Stimulated activated CD8-positive, alpha-beta memory T cell treated with anti-CD3 and anti-CD28 coated beads, Interleukin-12 subunit alpha, Interleukin-12 subunit beta, amount 100 ng/mL, for 1 hour (primary cell): ENCODE results near the gene CRACR2B.

Source experiments
- DNase-seq: peaks from one replicate; pipeline ENCODE4 v3.0.0-alpha.2; 2020; ENCODE audit warnings: low read depth

CRACR2B gene

DNA sequence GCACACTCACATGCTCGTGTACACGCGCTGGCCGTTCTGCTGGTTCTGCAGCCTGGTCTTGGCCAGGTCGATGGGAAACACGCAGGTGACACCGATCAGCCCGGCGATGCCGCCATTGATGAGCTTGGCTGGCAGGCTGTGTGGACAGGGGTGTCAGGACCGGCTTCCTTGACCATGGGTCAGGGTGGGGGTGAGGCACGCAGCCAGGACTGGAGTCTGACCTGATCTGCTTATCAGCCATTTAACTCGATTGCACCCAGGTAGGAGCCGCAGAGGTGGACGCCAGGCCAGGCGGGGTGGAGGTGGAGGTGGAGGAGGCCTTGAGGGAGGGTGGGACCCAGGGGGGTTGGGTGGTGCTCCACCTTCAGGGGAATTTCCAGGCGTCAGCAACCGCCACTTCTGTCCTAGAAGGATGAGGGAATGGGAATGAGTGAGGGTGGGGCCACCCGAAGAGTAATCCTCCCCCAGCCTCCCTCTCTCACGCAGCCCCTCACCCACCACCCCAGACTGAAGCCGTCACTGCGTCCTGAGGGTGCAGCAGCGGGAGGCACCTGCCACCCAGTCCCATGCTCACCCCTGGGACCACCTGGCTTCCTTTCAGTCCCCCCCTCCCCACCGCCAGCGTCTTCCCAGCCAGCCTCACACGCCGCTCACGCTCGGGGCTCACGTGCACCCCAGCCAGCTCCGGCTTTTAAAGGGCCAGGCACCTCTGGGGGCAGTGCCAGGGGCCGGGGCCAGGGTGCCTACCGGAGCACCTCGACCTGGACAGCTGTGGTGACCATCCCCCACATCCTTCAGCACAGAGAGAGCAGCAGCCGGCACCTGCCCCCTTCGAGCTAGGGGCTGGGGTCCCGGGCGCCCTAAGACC, 32.7 kb upstream of the CRACR2B start:
- DNase-seq: no peak

DNA sequence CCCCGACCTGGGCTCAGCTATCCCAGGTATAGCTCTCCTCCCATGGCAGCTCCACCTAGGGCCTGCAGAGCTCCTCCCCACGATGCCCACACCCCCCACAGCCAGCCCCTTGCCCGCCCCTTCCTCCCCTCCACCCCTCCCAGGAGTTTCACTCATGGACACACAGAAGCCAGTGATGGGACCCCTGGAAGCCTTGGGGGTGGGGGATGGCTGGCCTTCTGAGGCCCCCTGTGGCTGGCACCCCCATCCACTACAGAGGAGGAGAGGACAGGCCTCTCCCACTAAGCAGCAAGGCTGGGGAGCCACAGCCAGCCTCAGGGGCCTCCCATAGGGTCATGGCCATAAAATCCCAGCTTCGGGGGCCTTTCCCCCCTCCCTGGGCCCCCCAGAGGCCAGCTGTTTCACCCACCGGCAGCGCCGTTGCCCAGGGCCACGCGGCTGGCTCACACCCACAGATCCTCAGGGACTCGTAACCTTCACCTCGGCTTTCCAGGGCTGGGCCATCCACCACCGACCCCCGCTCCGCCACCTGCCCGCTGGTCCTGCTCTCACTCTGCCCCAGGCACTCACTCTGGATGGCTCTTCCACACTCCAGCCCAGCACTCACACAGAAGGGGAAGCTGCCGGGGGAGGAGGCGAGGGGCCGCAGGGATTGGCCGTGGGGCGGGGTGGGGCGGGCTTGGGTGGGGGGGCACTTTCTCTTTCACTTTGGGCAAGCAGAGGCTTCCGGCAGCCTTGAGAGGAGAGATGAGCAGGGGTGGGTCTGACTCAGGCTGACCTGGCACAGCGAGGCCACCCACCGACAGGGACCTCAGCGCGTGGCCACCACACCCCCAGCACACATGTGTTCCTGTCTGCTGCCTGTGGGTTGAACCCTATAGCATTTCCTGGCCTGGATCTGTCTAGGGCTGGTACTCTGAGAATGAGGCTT, 31.8 kb upstream of the CRACR2B start:
- DNase-seq: peak; percentile 53

DNA sequence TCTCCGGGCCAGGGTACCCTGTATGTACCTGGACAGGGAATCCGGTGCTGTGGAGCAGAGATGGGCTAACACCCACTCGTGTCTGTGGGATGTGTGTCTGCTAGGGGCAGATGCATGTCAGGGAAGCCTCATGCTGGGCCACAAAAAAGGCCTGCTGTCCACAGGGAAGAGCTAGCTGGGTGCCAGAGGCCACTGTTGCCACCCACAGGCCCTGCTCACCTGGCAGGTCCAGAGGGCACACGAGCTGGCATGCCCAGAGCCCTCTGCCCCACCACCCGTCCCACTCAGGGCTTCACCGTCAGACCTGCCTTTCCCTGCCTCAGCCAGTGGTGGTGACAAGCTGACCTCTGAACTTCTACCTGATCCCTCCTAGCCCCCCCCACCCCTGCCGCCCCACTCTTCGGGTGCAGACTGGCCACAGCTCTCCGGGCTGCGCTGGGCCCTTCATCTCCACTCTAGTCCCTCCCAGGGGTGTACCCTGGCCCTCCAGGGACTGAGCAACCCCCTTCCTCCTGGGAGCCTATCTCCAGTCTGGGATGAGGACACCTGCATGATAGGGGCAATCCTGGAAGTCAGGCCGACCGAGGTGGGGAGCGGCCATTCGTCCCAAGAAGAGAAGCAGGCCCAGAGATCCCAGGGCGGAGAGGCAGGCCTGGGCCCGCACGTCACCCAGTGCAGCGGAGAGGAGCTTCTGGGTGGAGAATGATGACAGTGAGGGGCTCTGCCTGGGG, 31.0 kb upstream of the CRACR2B start:
- no peak for DNase-seq

- peak; percentile 52 for DNase-seq
Observed at GRCh38 chr11:797296-798092, 30.2 kb upstream of the CRACR2B start.

DNA sequence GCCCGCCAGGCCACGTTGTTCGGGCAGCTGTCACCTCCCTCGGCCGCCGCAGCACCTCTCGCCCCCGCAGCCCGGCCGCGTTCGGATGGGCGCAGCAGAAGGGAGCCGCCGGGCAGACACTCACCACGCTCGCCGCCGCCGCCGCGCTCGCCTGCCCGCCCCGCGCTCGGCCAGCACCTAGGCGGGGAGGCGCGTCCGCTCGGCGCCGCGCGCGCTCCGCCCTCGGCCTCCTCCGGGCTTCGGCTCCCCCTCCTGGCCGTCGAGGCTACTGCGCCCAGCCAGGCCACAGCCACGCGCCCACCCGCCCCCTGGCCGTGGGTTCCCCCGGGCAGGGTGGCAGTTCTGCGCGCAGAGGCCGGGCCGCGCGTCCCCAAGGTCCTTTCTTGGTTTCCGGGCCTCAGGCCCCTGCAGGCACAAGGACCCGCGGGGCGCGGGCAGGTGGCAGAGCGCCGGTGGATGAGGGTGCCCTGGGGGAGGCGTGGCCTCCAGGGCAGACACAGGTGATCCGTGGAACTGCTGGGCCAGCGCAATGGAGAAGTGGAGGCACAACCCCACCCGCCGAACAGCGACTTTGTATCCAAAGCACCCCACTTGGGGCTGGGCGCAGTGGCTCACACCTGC, 29.5 kb upstream of the CRACR2B start, which contains the start of gene SLC25A22:
Gene SLC25A22, minus strand, starts transcription at position 189 of the 621 bp plus-strand sequence. CDS start 3,275 bp downstream, outside the sequence.
- DNase-seq: peak; percentile 59

DNA sequence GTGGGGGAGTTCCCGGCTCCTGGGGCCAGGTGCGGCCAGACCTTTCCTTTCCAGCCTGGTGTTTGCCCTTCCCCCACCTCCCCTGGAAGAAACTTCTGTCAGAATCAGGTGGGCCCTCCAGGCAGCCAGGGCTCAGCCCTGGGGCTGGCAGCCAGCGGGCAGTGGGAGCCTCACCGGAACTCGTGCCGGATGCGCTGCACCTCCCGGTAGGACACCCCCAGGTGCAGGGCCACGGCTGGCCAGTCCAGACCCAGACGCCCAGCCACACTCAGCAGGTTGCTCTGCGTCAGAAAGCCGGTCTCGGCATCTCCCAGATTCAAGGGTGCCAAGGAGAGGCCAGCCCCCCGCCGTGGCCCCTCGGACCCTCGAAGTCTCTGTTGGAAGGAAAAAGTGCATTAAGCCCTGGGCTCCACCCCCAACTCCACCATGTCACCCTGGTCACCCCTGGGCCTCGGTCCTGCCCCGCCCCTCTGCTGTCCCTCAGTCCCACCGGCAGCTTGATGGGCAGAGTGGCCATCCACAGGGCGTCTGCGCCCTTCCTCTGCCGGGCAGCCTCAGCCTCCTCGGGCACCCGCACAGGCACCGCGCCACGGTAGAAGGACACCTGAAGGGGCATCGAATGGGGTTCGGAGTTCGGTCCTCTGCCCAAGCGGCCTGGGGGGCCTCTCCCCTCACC, 27.9 kb upstream of the CRACR2B start:
- no peak for DNase-seq

DNA sequence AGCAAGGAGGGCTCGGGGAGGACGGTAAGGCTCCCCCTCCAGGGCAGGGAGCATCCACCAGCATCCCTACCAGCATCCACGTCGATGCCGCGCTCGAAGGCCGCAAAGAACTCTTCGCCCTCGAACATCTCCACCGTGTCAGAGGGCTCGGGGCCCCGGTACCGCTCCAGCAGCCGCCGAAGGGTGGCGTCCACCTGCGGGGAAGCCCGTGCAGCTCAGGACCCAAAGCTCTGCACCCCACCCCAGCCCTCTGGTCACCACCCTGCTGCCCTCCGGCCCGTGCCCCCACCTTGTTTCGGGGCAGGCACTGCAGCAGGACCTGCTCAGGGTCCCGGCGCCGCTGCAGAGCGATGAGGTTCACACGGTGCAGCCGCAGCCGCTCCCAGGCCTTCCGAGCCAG, 27.2 kb upstream of the CRACR2B start:
- no peak for DNase-seq

DNA sequence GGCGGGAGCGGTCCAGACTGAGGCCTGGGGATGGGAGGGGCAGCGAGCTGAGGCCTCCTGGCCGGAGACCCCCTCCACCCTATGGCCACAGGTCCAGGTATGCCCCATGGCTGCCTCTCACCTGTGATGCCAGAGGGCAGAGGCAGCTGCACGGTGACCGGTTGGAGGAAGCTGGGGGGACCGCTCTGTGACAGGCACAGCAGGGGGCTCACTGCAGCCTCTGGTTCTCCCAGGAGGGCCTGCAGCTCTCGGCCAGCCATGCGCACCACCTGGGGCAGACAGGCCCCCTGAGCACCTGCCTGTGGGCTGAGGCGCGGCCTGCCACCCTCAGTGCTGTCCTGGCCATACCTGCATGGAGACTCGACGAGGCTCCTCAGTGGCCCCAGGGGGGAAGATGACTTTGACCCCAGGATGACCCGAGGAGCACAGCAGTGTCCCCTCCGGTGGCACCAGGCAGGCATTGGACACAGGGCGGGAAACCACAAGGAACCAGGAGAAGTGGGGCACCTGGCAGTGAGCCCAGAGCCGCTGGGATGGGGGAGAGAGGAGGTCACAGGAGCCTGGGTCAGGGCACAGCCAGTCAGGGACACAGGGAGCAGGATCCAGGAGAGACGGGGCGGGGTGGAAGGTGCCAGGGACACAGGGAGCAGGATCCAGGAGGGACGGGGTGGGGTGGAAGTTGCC, 26.5 kb upstream of the CRACR2B start:
- DNase-seq: no peak

- DNase-seq: no peak
Observed at GRCh38 chr11:802018-802617, 25.6 kb upstream of the CRACR2B start.

DNA sequence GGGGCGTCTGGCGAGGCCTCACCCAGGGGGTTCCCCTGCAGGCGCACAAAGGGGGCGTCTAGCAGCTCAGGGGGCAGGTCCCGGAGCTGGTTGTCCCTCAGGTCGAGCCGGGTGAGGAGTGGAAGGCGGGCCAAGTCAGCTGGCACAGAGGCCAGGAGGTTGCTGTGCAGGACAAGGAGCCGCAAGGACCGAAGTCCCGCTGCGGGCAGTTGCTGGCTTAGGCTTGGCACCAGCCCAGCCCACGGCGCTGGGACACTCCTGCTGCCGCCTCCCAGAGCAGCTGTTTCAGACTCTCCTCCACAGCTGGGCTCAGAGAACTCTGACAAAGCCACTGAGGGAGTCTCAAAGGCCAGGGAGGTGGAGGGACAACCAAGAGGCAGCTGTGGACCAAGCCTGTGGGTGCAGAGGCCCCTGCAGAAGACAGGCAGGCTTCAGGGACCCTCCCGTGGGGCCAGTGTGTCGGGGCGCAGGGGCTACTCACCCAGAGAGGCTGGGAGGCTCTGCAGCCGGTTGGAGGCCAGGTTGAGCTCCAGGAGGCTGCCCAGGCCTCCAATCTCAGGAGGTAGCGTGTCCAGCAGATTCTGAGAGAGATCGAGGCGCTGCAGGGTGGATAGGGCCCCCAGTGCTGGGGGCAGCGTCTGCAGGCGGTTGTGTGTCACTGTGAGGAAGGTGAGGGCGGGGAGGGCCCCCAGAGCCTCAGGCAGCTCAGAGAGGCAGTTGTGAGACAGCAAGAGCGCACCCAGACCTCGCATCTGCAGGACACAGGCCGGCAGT, 24.8 kb upstream of the CRACR2B start:
- DNase-seq: no peak

DNA sequence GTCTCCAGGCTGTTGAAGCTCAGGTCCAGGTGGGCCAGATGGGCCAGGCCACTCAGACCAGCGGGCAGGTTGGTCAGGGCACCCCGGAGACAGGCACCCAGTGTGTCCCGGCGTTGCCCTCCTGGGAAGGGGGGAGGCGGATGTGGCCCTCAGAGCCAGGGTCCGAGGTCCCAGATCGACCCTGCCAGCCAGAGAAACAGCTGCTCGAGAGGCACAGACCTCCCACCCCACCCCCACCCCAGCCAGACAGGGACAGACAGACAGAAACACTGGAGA, 24.3 kb upstream of the CRACR2B start:
- DNase-seq: no peak

DNA sequence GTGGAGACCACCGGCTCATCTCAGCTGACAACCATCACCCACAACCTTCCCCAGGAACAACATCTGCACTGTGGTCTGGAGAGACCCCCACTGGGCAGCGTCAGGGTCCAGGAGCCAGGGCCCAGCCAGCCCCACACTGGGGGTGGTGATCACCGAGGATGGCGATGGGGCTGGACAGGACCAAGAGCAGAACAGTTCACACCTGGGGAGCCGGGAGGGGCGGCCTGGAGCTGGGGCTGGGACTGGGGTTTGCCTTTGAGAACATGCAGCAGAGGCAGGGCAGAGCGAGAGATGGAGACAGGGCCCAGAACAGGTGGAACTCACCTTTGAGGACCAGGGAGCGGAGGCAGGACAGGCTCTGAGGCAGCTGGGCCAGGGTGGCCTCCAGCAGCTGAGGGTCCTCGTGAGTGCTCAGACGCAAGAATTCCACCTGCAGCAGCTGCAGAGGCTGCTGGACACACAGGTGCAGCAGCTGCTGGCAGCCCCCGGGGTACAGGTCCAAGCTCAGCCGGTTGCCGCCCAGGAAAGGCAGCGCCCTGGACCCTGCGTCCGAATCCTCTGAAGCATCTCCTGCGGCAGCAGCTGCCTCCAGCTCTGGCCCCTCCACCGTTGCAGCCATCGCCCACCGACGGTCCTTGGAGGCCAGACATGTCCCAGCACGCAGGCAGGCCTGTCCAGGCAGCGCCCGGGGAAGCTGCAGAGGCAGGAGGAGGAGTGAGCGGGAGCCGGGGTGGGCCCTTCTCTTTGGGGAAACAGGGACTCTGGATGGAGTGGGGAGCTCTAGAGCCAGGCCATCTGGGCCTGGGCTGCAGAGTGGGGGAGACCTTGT, 23.7 kb upstream of the CRACR2B start:
- no peak for DNase-seq

DNA sequence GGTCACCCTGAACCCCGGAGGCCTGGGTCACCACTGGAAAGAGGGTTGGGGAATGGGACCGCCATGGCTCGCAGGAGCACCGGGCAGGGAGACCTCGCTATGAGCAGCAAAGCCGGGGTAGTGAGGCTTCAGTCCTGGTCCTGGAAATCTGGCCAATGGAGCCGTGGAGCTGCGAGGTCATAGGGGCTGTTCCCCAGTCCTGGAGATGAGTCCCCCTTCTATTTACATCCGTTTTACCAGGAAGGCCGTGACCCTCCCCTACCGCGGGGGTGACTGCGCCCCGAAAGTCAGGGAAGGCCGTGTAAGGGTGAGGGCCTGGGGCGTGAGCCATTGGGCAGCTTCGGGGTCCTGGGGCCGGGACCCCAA, 23.1 kb upstream of the CRACR2B start:
- DNase-seq: no peak

DNA sequence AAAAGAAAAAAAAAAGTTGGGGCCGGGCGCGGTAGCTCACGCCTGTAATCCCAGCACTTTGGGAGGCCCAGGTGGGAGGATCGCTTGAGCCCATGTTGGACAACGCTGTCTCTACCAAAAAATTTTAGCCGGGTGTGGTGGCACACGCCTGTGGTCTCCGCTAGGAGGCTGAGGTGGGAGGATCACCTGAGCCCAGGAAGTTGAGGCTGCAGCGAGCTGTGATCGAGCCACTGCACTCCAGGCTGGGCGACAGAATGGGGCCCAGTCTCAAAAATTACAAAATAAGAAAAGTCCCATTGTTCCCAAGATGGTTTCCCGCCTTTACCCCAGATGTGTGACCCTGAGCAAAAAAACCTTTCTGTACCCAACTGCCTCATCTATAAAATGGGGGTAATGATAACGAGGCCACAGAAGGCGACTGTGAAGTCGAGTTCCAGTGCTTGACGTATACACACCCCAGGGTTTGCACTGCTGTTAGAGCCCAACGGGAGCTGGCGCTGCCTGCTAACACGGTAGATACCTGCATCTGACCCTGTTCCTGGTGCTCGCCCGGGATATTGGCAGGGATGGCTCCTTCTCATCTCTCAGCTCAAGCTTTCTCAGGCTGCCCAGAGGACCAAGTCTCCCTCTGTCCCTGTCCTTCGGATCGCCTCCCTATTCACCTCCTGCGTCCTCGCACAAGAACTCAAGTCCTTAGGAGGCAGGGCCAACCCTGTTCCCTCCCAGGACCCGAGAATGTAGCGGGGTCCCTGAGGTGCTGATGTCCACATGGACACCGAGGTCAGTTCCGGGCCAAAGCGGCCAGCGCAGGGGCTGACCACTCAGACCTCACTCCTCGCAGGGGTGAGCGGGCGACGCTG, 19.1 kb upstream of the CRACR2B start:
- DNase-seq: no peak

- peak; percentile 96 for DNase-seq
Observed at GRCh38 chr11:809287-810039, 18.3 kb upstream of the CRACR2B start, which contains the start of gene RPLP2. RPLP2 (plus strand) TSS chr11:809967; CDS start chr11:810235, 268 bp downstream.

DNA sequence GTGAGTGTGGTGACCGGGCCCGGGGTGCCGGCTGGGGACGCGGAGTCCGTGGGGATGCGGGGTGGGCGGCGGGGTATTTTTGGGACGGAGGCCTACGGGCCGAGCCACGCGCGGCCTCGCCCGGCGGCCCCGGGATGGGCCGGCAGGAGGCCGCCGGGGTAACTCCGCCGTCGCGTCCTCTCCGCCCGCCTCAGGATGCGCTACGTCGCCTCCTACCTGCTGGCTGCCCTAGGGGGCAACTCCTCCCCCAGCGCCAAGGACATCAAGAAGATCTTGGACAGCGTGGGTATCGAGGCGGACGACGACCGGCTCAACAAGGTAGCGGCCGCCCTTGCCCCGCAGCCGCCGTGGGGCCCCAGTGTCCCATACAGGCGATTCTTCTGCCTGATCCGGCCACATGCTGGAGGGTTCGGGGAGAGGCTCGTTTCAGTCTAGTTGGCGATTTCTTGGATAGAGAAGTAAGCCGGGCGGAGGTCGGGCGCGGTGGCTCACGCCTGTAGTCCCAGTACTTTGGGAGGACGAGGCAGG, 17.6 kb upstream of the CRACR2B start:
- DNase-seq: no peak
